GM18499 (cell line): ENCODE results near the gene BCAR3.

ENCODE experiments used
- ATAC-seq: cut with Tn5 transposase; IDR thresholded peaks from one replicate; pipeline ENCODE4 v1.9.1; 2021; ENCODE audit warnings: moderate number of reproducible peaks; ENCODE audit not compliant: insufficient read depth, unreplicated experiment

Gene BCAR3

GRCh38 chr1:93525431-93525830, 156.2 kb downstream of the BCAR3 start:
- no peak for ATAC-seq

GRCh38 chr1:93522721-93523120, 158.9 kb downstream of the BCAR3 start:
- ATAC-seq = no peak

- ATAC-seq = no peak
Observed at GRCh38 chr1:93521618-93522017, 160.0 kb downstream of the BCAR3 start.

- no peak for ATAC-seq
Observed at GRCh38 chr1:93519199-93519829, 162.3 kb downstream of the BCAR3 start.

GRCh38 chr1:93518516-93518915, 163.1 kb downstream of the BCAR3 start:
- ATAC-seq = no peak

- no peak for ATAC-seq
Observed at GRCh38 chr1:93516164-93516563, 165.5 kb downstream of the BCAR3 start.
